GM23338 (cell line): ENCODE results near the gene PNMA1. TPM values are rescaled to one million over a fixed set of nuclear protein-coding genes. Genes with fewer than 3 reads are reported as not detected.

Experiments used
- ATAC-seq: fragments of 200-7000 bp; cut with Tn5 transposase; 3 replicates; pipeline ENCODE4 v1.9.1; 2020
- DNase-seq: peaks from one replicate; pipeline ENCODE4 v3.0.0-alpha.2; 2015; ENCODE audit warnings: low spot score
- H2AFZ ChIP-seq: fragments of 200-600 bp; sonication (generic); 2 replicates; pipeline ENCODE4 v1.8.0; 2016; ENCODE audit warnings: antibody characterized with exemption, mild to moderate bottlenecking, moderate library complexity
- H3F3A ChIP-seq: fragments of 200-600 bp; sonication (generic); replicated peaks from 2 replicates; pipeline ENCODE4 v1.8.0; 2017; ENCODE audit warnings: antibody characterized with exemption, mixed run types, low read depth
- H3K27ac ChIP-seq: fragments of 200-600 bp; sonication (generic); 2 replicates; pipeline ENCODE4 v1.6.1; 2016; ENCODE audit warnings: low read depth
- H3K27me3 ChIP-seq: fragments of 200-600 bp; sonication (generic); 2 replicates; pipeline ENCODE4 v1.8.0; 2016; ENCODE audit warnings: mild to moderate bottlenecking, mixed run types, moderate library complexity; ENCODE audit not compliant: insufficient read depth
- H3K36me3 ChIP-seq: fragments of 200-600 bp; sonication (generic); 2 replicates; pipeline ENCODE4 v1.8.0; 2016; ENCODE audit warnings: mild to moderate bottlenecking; ENCODE audit not compliant: insufficient read depth
- H3K4me1 ChIP-seq: fragments of 200-600 bp; sonication (generic); 2 replicates; pipeline ENCODE4 v1.8.0; 2016; ENCODE audit warnings: mild to moderate bottlenecking, moderate library complexity; ENCODE audit not compliant: insufficient read depth
- H3K4me2 ChIP-seq: fragments of 200-600 bp; sonication (generic); 2 replicates; pipeline ENCODE4 v1.7.1; 2017; ENCODE audit warnings: mixed run types
- H3K4me3 ChIP-seq: fragments of 200-600 bp; sonication (generic); 2 replicates; pipeline ENCODE4 v1.6.1; 2016; ENCODE audit warnings: mixed run types
- H3K79me2 ChIP-seq: fragments of 200-600 bp; sonication (generic); replicated peaks from 2 replicates; pipeline ENCODE4 v1.8.0; 2017; ENCODE audit warnings: mild to moderate bottlenecking; ENCODE audit not compliant: insufficient read depth
- H3K9me2 ChIP-seq: fragments of 200-600 bp; sonication (generic); 2 replicates; pipeline ENCODE4 v1.8.0; 2017; ENCODE audit not compliant: insufficient read depth
- H4K20me1 ChIP-seq: fragments of 200-600 bp; sonication (generic); replicated peaks from 2 replicates; pipeline ENCODE4 v1.8.0; 2017; ENCODE audit warnings: mild to moderate bottlenecking; ENCODE audit not compliant: insufficient read depth
- H3K27ac Mint-ChIP-seq: 2 replicates; pipeline ENCODE4 v1.8.0; 2020; ENCODE audit warnings: inconsistent platforms, mild to moderate bottlenecking, moderate library complexity, mixed read lengths
- H3K27me3 Mint-ChIP-seq: 3 replicates; pipeline ENCODE4 v1.8.0; 2022; ENCODE audit warnings: low read depth, mild to moderate bottlenecking, moderate library complexity, mixed read lengths, inconsistent platforms; ENCODE audit not compliant: insufficient read depth, poor library complexity
- H3K36me3 Mint-ChIP-seq: 3 replicates; pipeline ENCODE4 v1.8.0; 2021; ENCODE audit warnings: low read depth, mild to moderate bottlenecking, inconsistent platforms, moderate library complexity, mixed read lengths
- H3K4me1 Mint-ChIP-seq: 3 replicates; pipeline ENCODE4 v1.8.0; 2020; ENCODE audit warnings: mild to moderate bottlenecking, inconsistent platforms, mixed read lengths
- H3K4me3 Mint-ChIP-seq: 3 replicates; pipeline ENCODE4 v1.8.0; 2021; ENCODE audit warnings: moderate library complexity, mild to moderate bottlenecking, inconsistent platforms, mixed read lengths
- H3K9me3 Mint-ChIP-seq: 3 replicates; pipeline ENCODE4 v1.8.0; 2020; ENCODE audit warnings: moderate library complexity, mild to moderate bottlenecking, inconsistent platforms, mixed read lengths
- CREB1 ChIP-seq: fragments of 250-450 bp; sonication (Bioruptor Pico); IDR thresholded peaks from 2 replicates; pipeline ENCODE4 v1.5.0; 2020; ENCODE audit warnings: low read depth, mild to moderate bottlenecking, moderate library complexity
- ETS1 ChIP-seq: IDR thresholded peaks from 2 replicates; pipeline ENCODE4 v1.6.1; 2016; ENCODE audit warnings: antibody characterized with exemption
- EZH2 ChIP-seq: fragments of 200-600 bp; sonication (generic); IDR thresholded peaks from one replicate; pipeline ENCODE4 v1.8.0; 2017; ENCODE audit warnings: antibody characterized with exemption, mild to moderate bottlenecking, low read depth; ENCODE audit not compliant: unreplicated experiment
- EZH2phosphoT487 ChIP-seq: fragments of 200-600 bp; sonication (generic); IDR thresholded peaks from one replicate; pipeline ENCODE4 v1.8.1; 2018; ENCODE audit warnings: antibody characterized with exemption; ENCODE audit not compliant: unreplicated experiment
- JUNB ChIP-seq: IDR thresholded peaks from one replicate; pipeline ENCODE4 v1.6.1; 2016; ENCODE audit warnings: antibody characterized with exemption; ENCODE audit not compliant: unreplicated experiment
- POLR2AphosphoS5 ChIP-seq: IDR thresholded peaks from 2 replicates; pipeline ENCODE4 v1.6.1; 2016; ENCODE audit warnings: antibody characterized with exemption, low read depth
- REST ChIP-seq: IDR thresholded peaks from one replicate; pipeline ENCODE4 v1.6.1; 2018; ENCODE audit warnings: antibody characterized with exemption; ENCODE audit not compliant: unreplicated experiment
- ZNF114 ChIP-seq: fragments of 250-450 bp; sonication (Bioruptor Pico); IDR thresholded peaks from 2 replicates; pipeline ENCODE4 v1.5.0; 2020; ENCODE audit warnings: mild to moderate bottlenecking, moderate library complexity
- ZNF331 ChIP-seq: fragments of 250-450 bp; sonication (Bioruptor Pico); IDR thresholded peaks from 2 replicates; pipeline ENCODE4 v1.5.0; 2020; ENCODE audit warnings: low read depth, mild to moderate bottlenecking, moderate library complexity
- ZNF462 ChIP-seq: fragments of 250-450 bp; sonication (Bioruptor Pico); IDR thresholded peaks from 2 replicates; pipeline ENCODE4 v1.5.0; 2020; ENCODE audit warnings: mild to moderate bottlenecking, moderate library complexity
- polyA plus RNA-seq: library from polyadenylated mRNA; unstranded; fragments of >200 nt; fragmentation: Nextera tagmentation; extraction: Ambion mirVana; gene quantifications from 2 replicates; pipeline ENCODE4 v1.2.1, GENCODE V29; 2016
- total RNA-seq: library from RNA; depleted of rRNA; stranded (reverse); fragments of >200 nt; shearing (Covaris generic); gene quantifications from 2 replicates; pipeline ENCODE4 v1.2.3, GENCODE V29; 2014

PNMA1 gene
- total and polyA plus RNA-seq, 2 experiments from 2014 or later, result 18.2 to 32.9 TPM

- no peak for TF ChIP-seq ZNF462
- no peak for TF ChIP-seq JUNB
- TF ChIP-seq POLR2AphosphoS5, result no peak
- TF ChIP-seq EZH2phosphoT487, result no peak
- no peak for TF ChIP-seq ETS1
These were observed 31.7 kb upstream of the PNMA1 start (continued) for GRCh38 chr14:73745571-73746519.

- H3K27ac ChIP-seq, result no peak overlapping the region
- H2AFZ ChIP-seq, result no peak overlapping the region
- no peak overlapping the region for H3K4me2 ChIP-seq
- Mint-ChIP-seq H3K27ac (no peak overlapping the region), H3K4me1 (peaks cover 68% of the 10 kb centered on the region), H3K4me3 (no peak overlapping the region), H3K9me3 (no peaks in the 10 kb centered on the region), H3K36me3 (no peaks in the 10 kb centered on the region), H3K27me3 (peaks cover 16% of the 10 kb centered on the region)
- ATAC-seq, result no peak
- H3K79me2 ChIP-seq, result peaks cover 26% of the 10 kb centered on the region
- H3K27me3 ChIP-seq, result no peaks in the 10 kb centered on the region
- H3K9me2 ChIP-seq, result no peaks in the 10 kb centered on the region
- H3K4me1 ChIP-seq, result peaks cover 42% of the 10 kb centered on the region
- H4K20me1 ChIP-seq, result peaks cover 9% of the 10 kb centered on the region; the same call in 1 of the 2 replicates
- peaks cover 9% of the 10 kb centered on the region; the same call in 1 of the 2 replicates for H3F3A ChIP-seq
- no peak for DNase-seq
- no peaks in the 10 kb centered on the region for H3K36me3 ChIP-seq
- no peak overlapping the region for H3K4me3 ChIP-seq
- TF ChIP-seq POLR2AphosphoS5 (no peak), ZNF114 (CRISPR knock-in tag) (no peak), EZH2phosphoT487 (no peak), EZH2 (no peak), CREB1 (CRISPR knock-in tag) (no peak), REST (no peak), ETS1 (no peak), JUNB (no peak), ZNF331 (CRISPR knock-in tag) (no peak)
These were observed 30.8 kb upstream of the PNMA1 start for GRCh38 chr14:73744874-73745529.
